HG03378 (cell line): Measurements from ENCODE around the gene NAP1L2.
"Not testable (repeated sequence)": the region's sequence is repeated elsewhere in the genome, so short reads cannot be mapped to it uniquely, and the experiment has no call there.

Source experiments
- ATAC-seq: cut with Tn5 transposase; IDR thresholded peaks from one replicate; pipeline ENCODE4 v1.9.1; 2021; ENCODE audit warnings: mild to moderate bottlenecking, moderate library complexity; ENCODE audit not compliant: unreplicated experiment

The NAP1L2 gene, protein sequence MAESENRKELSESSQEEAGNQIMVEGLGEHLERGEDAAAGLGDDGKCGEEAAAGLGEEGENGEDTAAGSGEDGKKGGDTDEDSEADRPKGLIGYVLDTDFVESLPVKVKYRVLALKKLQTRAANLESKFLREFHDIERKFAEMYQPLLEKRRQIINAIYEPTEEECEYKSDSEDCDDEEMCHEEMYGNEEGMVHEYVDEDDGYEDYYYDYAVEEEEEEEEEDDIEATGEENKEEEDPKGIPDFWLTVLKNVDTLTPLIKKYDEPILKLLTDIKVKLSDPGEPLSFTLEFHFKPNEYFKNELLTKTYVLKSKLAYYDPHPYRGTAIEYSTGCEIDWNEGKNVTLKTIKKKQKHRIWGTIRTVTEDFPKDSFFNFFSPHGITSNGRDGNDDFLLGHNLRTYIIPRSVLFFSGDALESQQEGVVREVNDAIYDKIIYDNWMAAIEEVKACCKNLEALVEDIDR

DNA sequence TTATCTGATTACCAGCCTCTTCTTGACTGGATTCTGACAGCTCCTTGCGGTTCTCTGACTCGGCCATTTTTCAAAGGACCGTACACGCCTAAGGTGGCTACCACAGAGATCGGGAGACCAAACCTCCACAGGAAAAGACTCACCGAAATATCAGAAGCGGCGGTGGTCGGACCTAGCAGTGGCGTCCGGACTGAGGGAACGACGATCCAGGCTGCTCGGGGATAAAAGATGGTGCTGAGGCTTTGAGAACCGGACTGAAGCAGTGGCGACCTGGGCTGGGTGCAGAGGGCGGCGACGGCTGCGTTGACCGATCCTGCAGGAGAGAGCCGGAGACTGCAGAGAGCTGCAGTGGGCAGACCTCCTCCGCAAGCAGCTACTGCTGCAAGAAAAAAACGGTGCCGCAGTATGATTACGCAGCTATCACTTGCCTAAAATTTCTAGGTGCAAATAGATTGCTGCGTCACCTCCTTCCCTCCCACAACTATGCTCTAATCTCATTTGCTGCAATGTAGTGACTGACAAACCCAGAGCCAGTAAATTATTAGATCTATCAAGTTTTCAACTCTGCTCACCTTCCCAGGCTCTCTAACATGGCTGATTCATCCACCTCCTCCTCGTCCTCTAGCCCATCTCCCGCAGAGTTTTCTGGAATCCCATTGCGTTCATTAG, at the start of gene NAP1L2:
Gene NAP1L2 (minus strand): TSS at position 426 of the 669 bp plus-strand sequence. CDS start 359 bp downstream, at position 67.
- ATAC-seq = peak; percentile 95

DNA sequence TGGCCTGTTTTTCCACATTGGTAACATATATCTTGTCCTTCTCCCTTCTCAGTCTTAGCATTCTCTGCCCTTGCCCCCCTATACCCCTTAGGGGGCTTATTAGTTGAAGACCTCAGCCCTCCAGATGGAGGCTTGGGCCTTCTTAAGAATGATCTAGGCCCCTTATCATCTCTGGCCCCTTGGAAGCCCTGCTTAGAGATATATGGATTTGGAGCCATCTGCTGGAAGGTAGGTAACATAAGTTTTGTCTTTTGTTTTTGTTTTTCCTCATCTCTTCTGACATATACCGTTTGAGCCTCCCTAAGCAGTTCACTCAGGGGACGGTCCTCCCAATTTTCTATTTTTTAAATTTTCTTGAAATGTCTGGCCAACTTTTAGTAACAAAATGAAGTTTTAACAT, 48.3 kb upstream of the NAP1L2 start:
- ATAC-seq = no peak

DNA sequence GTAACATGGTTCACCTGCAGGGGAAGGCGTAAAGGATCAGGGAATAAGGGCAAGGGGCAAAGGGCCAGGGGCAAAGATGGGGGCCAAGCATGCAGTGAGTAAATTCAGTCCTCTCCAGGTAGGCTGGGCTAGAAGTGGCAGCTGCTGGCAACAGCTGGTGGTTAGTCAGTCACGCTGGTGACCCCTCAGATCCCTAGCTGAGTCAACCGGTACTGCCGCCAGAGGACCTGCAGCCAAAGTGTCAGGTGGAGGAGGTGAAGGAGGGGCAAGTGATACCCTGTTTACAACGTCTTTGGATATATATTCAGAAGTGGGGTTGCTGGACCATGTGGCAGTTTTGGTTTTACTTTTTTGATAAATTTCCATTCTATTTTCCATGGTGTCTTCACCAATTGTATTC, 24.6 kb upstream of the NAP1L2 start:
- ATAC-seq = no peak

DNA sequence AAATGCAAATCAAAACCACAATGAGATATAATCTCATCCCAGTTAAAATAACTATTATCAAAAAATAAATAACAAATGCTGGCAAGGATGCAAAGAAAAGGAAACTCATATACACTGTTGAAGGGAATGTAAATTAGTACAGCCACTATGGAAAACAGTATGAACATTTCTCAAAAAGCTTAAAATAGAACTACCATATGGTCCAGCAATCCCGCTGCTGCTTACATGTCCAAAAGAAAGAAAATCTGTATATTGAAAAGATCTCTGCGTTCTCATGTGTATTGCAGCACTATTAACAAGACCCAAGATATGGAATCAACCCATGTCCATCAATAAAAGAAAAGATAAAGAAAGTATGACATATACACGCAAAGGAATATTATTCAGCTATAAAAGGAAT, 3.0 kb upstream of the NAP1L2 start:
- no peak for ATAC-seq

DNA sequence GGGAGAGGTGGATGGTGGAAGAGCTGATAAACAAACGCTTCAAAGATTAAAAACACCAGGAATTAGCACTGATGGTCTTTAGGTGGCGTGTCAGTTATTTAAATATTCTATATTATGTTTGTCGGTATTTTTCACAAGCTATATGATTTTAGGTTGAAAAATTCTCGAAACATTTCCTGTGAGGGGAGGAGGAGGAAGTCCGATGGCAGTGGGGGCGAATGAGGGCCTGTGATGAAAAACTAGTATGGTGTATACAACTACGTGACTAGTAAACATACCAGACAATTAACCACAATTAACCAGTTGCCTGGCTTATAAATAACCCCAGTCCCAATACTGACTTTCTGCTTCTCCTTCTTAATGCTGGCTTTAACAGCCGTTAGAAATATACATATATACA, 595 bp upstream of the NAP1L2 start:
- ATAC-seq = no peak

DNA sequence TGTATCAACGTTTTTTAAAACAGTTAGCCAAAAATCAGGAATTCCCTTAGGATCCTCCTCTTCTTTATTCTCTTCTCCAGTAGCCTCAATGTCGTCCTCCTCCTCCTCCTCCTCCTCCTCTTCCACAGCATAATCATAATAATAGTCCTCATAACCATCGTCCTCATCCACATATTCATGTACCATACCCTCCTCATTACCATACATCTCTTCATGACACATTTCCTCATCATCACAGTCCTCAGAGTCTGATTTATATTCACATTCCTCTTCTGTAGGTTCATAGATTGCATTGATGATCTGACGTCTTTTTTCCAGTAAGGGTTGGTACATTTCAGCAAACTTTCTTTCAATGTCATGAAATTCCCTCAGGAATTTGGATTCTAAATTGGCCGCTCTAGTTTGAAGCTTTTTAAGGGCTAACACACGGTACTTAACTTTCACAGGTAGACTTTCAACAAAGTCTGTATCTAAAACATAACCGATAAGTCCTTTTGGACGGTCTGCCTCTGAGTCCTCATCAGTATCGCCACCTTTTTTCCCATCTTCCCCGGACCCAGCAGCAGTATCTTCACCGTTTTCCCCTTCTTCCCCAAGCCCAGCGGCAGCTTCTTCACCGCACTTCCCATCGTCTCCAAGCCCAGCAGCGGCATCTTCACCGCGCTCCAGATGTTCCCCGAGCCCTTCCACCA, 771 bp downstream of the NAP1L2 start:
- ATAC-seq = no peak

DNA sequence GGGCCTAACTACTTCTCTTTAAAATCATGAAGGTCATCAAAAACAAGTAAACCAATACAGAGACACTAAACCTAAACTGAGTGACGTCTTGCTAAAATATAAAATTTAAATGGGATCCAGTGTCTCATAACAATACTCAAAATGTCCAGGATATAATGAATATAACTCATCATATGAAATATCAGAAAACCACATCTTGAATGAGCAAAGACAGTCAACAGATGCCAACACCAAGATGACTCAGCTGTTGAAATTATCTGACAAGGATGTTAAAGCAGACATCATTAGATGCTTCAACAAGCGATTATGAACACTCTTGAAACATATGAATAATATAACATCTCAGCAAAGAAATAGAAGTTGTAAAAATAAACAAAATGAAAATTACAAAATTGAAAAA, 8.3 kb downstream of the NAP1L2 start:
- ATAC-seq = no peak

DNA sequence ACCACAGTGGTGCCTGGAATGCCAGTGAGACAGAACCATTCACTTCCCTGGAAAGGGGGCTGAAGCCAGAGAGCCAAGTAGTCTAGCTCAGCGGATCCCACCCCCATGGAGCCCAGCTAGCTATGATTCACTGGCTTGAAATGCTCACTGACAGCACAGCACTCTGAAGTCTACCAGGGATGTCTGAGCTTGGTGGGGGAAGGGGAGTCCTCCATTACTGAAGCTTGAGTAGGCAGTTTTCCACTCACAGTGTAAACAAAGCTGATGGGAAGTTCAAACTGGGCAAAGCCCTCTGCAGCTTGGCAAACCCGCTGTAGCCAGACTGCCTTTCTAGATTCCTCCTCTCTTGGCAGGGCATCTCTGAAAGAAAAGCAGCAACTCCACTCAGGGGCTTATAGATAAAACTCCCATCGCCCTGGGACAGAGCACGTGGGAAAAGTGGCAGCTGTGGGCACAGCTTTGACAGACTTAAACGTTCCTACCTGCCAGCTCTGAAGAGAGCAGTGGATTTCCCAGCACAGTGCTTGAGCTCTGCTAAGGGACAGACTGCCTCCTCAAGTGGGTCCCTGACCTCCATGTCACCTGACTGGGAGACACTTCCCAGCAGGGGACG, 32.0 kb downstream of the NAP1L2 start:
- ATAC-seq = no peak

DNA sequence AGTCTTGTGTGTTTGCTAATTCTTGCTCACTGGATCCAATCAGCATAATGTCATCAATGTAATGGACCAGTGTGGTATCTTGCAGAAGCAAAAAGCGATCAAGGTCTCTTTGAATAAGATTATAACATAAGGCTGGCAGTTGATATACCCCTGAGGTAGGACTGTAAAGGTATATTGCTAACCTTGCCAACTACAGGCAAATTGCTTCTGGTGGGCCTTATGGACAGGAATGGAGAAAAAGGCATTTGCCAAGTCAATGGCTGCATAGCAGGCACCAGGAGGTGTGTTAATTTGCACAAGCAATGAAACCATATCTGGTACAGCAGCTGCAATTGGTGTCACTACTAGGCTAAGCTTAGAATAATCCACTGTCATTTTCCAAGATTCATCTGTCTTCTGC, 45.7 kb downstream of the NAP1L2 start:
- ATAC-seq = not testable (repeated sequence)
